Caco-2 (cell line): Measurements from ENCODE around the gene INSL3. TPM values are rescaled to one million over a fixed set of nuclear protein-coding genes. Genes with fewer than 3 reads are reported as not detected.

ENCODE experiments used
- BruUV-seq: library from RNA; stranded (reverse); fragments of 400-500 nt; replicated peaks from 2 replicates; lab custom pipeline; 2021; lab: Mats Ljungman, UMichigan
- CTCF ChIA-PET: fragments of 300-600 bp; sonication (Branson Sonifier 250); formaldehyde crosslinking; loops from one replicate; lab custom pipeline; 2022; ENCODE audit warnings: antibody characterized with exemption; lab: Charles Lee
- POLR2A ChIA-PET: fragments of 300-600 bp; sonication (Branson Sonifier 250); formaldehyde crosslinking; loops from one replicate; lab custom pipeline; 2022; ENCODE audit warnings: antibody characterized with exemption; lab: Charles Lee
- DNase-seq, 2 experiments: peaks; one replicate each; pipeline versions ENCODE4 v3.0.0 to v3.0.0-alpha.2; 2020 to 2022
- H3K27me3 ChIP-seq: replicated peaks from 2 replicates; pipeline ENCODE4 v1.6.0; 2011; ENCODE audit warnings: low read length; ENCODE audit not compliant: control insufficient read depth, insufficient read depth
- H3K36me3 ChIP-seq: 2 replicates; pipeline ENCODE4 v1.5.1; 2011; ENCODE audit warnings: low read length; ENCODE audit not compliant: control insufficient read depth, insufficient read depth
- H3K4me1 ChIP-seq: fragments of 250-450 bp; sonication (Bioruptor Pico); 2 replicates; pipeline ENCODE4 v1.5.1; 2020; ENCODE audit warnings: mild to moderate bottlenecking
- H3K4me3 ChIP-seq: 2 replicates; pipeline ENCODE4 v1.5.1; 2011; ENCODE audit warnings: low read depth, mild to moderate bottlenecking, control low read depth, low read length
- H3K9me3 ChIP-seq: fragments of 250-450 bp; sonication (Bioruptor Pico); 2 replicates; pipeline ENCODE4 v1.5.1; 2020; ENCODE audit warnings: mild to moderate bottlenecking, moderate library complexity
- H3K27ac Mint-ChIP-seq: one replicate; pipeline ENCODE4 v1.8.0; 2022; ENCODE audit warnings: mixed read lengths; ENCODE audit not compliant: unreplicated experiment
- H3K27me3 Mint-ChIP-seq: one replicate; pipeline ENCODE4 v1.8.0; 2022; ENCODE audit warnings: mixed read lengths; ENCODE audit not compliant: insufficient read depth, unreplicated experiment
- H3K36me3 Mint-ChIP-seq: one replicate; pipeline ENCODE4 v1.8.0; 2022; ENCODE audit warnings: mild to moderate bottlenecking, mixed read lengths; ENCODE audit not compliant: insufficient read depth, unreplicated experiment
- H3K4me1 Mint-ChIP-seq: one replicate; pipeline ENCODE4 v1.8.0; 2022; ENCODE audit warnings: low read depth, mixed read lengths; ENCODE audit not compliant: unreplicated experiment
- H3K4me3 Mint-ChIP-seq: one replicate; pipeline ENCODE4 v1.8.0; 2022; ENCODE audit warnings: mild to moderate bottlenecking, moderate library complexity, mixed read lengths; ENCODE audit not compliant: unreplicated experiment
- H3K9me3 Mint-ChIP-seq: one replicate; pipeline ENCODE4 v1.8.0; 2022; ENCODE audit warnings: mixed read lengths; ENCODE audit not compliant: unreplicated experiment
- CTCF ChIP-seq, 2 experiments: fragments of 200-600 bp in 1 of 2; IDR thresholded peaks; 1 replicate in 1 of 2; 2 replicates in 1 of 2; pipeline versions ENCODE4 v1.5.1 to v1.8.0; 2011 to 2022; ENCODE audit warnings: antibody characterized with exemption in 1 of 2, control low read depth in 1 of 2, inconsistent platforms in 1 of 2, low read depth in 1 of 2, low read length in 1 of 2, mild to moderate bottlenecking in 1 of 2, moderate library complexity in 1 of 2; ENCODE audit not compliant: insufficient read depth in 1 of 2, severe bottlenecking in 1 of 2, unreplicated experiment in 1 of 2
- intact Hi-C: fragments of 100-400 bp; cut with micrococcal nuclease; formaldehyde crosslinking; loops from one replicate; pipeline ENCODE4 v1.10.0; 2022; ENCODE audit not compliant: unreplicated experiment
- total RNA-seq: library from RNA; stranded (reverse); gene quantifications from 2 replicates; pipeline ENCODE4 v1.2.3, GENCODE V29; 2022

INSL3 gene
- total RNA-seq, 1 experiment from 2014 or later, result not detected

DNA sequence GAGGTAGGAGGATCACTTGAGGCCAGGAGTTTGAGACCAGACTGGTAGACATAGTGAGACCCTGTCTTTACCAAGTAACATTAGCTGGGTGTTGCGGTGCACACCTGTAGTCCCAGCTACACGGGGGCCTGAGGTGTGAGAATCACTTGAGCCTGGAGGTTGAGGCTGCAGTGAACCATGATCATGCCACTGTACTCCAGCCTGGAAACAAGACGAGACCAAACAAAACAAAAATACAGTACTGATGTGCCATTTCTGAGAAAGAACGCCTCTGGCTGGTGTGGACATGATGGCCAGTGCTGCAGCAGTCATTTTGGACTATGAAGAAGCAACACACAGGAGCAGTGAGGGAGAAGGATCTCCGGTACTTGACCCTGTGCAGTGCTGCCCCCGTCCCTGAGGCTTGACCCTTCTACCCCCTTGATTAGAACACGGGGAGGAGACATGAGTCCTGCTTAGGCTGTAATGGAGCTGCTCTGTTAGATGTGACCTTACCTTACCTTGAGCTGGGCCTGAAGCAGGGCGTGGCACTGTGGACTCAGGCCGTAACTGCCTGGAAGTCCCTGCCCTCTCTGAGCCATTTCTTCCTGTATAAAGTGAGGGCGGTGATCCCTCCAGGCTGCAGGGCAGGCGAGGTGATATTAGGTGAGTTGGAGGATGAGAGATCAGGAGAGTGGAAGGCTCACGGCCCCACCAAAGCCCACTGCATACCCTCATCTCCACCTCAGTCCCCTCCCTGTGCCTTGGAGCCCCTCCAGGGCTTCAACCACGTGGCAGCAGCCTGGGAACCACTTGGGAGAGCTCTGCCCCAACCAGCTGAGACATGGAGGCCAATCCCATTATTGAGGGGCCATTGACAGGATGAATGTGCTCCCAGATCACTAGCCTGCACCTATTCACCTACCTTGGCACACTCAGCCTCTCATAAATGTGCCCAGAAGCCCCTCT lies 44.3 kb upstream of the INSL3 start:
- peaks cover 65% of the 10 kb centered on the region for H3K36me3 Mint-ChIP-seq

DNA sequence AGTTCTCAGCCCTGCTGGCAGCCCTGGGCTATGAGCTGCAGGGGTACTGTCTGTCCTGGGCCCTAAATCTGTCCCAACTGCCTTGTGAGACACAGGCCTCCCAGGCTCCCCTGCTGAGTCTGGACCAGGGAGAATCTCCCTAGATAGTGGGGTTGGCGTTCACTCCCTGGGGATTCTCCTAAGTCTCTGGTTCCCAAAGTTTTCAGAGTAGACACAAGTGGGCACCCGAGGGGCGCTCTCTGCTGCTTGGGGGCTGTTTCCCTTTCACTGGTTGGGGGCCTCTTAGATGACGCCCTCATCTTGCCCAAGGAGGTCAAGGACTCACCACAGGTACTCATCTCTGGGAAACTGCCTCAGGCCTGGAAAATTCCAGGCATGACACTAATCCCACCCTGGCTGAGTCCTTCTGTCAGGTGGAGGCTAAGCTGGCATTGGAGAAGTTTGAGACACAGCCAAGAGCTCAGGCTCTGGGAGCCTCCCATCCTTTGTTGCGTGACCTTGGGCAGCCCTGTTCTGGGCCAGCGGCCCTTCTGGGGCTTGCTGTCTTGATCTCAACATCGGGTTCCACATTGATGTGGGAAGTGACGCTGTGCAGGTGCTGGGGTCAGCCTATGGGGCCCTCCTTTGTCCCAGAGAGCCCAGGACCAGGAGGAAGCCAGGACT lies 42.3 kb upstream of the INSL3 start:
- no peaks in the 10 kb centered on the region for H3K9me3 ChIP-seq
- no TSS peak for BruUV-seq
- no peak for DNase-seq
- Mint-ChIP-seq H3K9me3 (no peaks in the 10 kb centered on the region), H3K27me3 (no peaks in the 10 kb centered on the region), H3K36me3 (peaks cover 79% of the 10 kb centered on the region), H3K4me1 (peaks cover 14% of the 10 kb centered on the region), H3K4me3 (no peak overlapping the region), H3K27ac (peak overlapping the region; percentile 48)
- H3K36me3 ChIP-seq, result peaks cover 9% of the 10 kb centered on the region
- TF ChIP-seq CTCF (IDR thresholded peaks at IDR 0.05; ENCODE audit: insufficient read depth in 1 of 2, low read depth in 1 of 2, low read length in 1 of 2, severe bottlenecking in 1 of 2, unreplicated experiment in 1 of 2), result no peak
- no peak overlapping the region for H3K4me3 ChIP-seq
- CTCF ChIA-PET, result interaction anchor here (0.5 to 1.3 kb wide), 2 partner anchors 69 to 600 kb away, joined by 3 read pairs; partner anchors contain the start of gene CCDC124
- peaks cover 18% of the 10 kb centered on the region for H3K4me1 ChIP-seq
- POLR2A ChIA-PET, result no interaction called here
- intact Hi-C loops, result no loop called here
- no peaks in the 10 kb centered on the region for H3K27me3 ChIP-seq

More for the DNA sequence above, 44.3 kb upstream of the INSL3 start:
- intact Hi-C loops, result loop anchor here (5.0 kb wide), 1 partner anchor 132 kb away; no protein-coding TSS in a partner anchor
- peak; percentile 51 to 78 for DNase-seq
- H3K36me3 ChIP-seq, result peaks cover 9% of the 10 kb centered on the region
- Mint-ChIP-seq H3K27me3 (no peaks in the 10 kb centered on the region), H3K27ac (peak overlapping the region; percentile 71), H3K4me3 (peak overlapping the region; percentile 13), H3K9me3 (no peaks in the 10 kb centered on the region), H3K4me1 (peaks cover 14% of the 10 kb centered on the region)
- H3K27me3 ChIP-seq, result no peaks in the 10 kb centered on the region
- H3K4me3 ChIP-seq, result no peak overlapping the region
- no peaks in the 10 kb centered on the region for H3K9me3 ChIP-seq
- no TSS peak for BruUV-seq
- H3K4me1 ChIP-seq, result peaks cover 18% of the 10 kb centered on the region
- CTCF ChIA-PET, result no interaction called here
- POLR2A ChIA-PET, result interaction anchor here (0.6 to 1.5 kb wide), 4 partner anchors 67 to 730 kb away, joined by 3 to 5 read pairs (median 5); partner anchors contain the start of gene CCDC124
- TF ChIP-seq CTCF (IDR thresholded peaks at IDR 0.05; ENCODE audit: insufficient read depth in 1 of 2, low read depth in 1 of 2, low read length in 1 of 2, severe bottlenecking in 1 of 2, unreplicated experiment in 1 of 2), result no peak
